ENCODE measurements around the gene HPN.
A peak's percentile ranks its signal among the peaks of the same experiment; 100 is the strongest.

The HPN gene

DNA sequence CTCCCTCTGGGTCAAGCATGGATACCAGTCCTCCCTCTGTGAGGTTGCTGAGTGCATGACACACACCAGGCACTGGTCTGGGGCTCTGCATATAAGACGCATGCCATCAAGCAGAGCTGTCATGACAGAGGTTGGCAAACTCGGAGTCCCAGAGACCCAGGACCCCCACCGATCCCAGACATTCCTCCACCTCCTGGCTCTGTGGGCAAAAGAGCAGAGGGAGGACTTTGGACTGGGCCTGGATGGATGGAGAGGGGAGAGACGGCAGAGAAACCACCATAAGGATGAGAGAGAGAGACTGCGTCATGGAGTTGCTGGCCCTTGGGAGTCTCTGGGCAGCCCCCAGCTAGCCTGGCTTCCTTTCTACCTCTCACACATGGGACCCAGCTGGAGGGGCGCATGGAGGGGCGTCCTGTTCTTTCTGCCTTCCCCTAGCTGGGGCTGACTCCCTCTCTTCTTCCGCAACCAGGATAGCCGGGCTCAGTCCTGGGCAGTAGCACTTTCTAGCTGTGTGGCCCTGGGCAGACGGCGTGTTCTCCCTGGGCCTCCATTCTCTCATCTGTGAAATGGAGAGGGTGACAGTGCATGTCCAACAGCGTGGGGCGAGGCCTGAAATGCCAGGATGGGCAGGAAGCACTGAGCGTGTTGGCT lies 1.6 kb downstream of the HPN start:
- Histone ChIP-seq H3K4me2 (ENCODE audit: low read depth, low read length) (no peak overlapping the region), H3K4me3 (ENCODE audit: low read length) (no peak overlapping the region), H3K4me1 (ENCODE audit: low read length) (no peaks in the 10 kb centered on the region), H3K9me2 (replicated peaks; ENCODE audit: insufficient read depth, low read length) (no peaks in the 10 kb centered on the region), H3F3A (ENCODE audit: insufficient read depth, low read length) (no peaks in the 10 kb centered on the region), H3K9me3 (replicated peaks; ENCODE audit: insufficient read depth, low read length) (no peaks in the 10 kb centered on the region), H2AFZ (ENCODE audit: low read length) (no peak overlapping the region), H3K36me3 (replicated peaks; ENCODE audit: insufficient read depth, low read length) (no peaks in the 10 kb centered on the region), H4K20me1 (ENCODE audit: insufficient read depth, low read length) (0 out of 2 replicates have a peak, but pooled peaks cover 2% of the 10 kb centered on the region), H3K79me2 (ENCODE audit: low read length) (no peaks in the 10 kb centered on the region), H3K9ac (ENCODE audit: low read length) (no peak overlapping the region), H3K27ac (ENCODE audit: low read length) (no peak overlapping the region), H3K27me3 (replicated peaks; ENCODE audit: insufficient read depth, low read length) (peaks cover 81% of the 10 kb centered on the region)
- TF ChIP-seq EZH2phosphoT487 (IDR thresholded peaks at IDR 0.05; ENCODE audit: low read length) (no peak), EZH2 (optimal IDR thresholded peaks at IDR 0.05; ENCODE audit: low read depth, low read length) (no peak), CTCF (IDR thresholded peaks at IDR 0.05; ENCODE audit: low read length) (no peak)
- DNase-seq: no peak

DNA sequence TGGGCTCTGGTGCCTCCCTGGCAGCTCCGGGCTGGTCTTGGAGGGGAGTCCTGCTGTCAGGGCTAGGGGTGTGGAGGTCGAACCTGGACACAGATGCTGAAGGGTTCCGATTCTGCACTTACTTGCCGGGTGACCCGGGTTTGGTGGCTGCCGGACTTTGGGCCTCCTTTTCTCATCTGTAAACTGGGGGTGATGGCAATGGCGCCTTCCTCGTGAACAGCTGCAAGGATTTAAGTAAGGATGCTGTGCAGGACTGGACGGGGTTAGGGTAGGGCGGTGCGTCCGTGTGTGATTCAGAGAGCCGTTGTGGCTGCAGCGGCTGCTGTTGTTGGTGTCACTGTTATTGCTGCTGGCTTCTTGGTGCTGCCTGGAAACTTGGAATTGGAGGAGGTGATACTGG lies 2.4 kb downstream of the HPN start:
- no peak for TF ChIP-seq EZH2 (optimal IDR thresholded peaks at IDR 0.05; ENCODE audit: low read depth, low read length)
- no peak for TF ChIP-seq EZH2phosphoT487 (IDR thresholded peaks at IDR 0.05; ENCODE audit: low read length)
- TF ChIP-seq CTCF (IDR thresholded peaks at IDR 0.05; ENCODE audit: low read length): no peak
- Histone ChIP-seq H4K20me1 (ENCODE audit: insufficient read depth, low read length) (0 out of 2 replicates have a peak, but pooled peaks cover 2% of the 10 kb centered on the region), H3K36me3 (replicated peaks; ENCODE audit: insufficient read depth, low read length) (no peaks in the 10 kb centered on the region), H2AFZ (ENCODE audit: low read length) (no peak overlapping the region), H3K9ac (ENCODE audit: low read length) (no peak overlapping the region), H3K27ac (ENCODE audit: low read length) (no peak overlapping the region), H3K9me2 (replicated peaks; ENCODE audit: insufficient read depth, low read length) (no peaks in the 10 kb centered on the region), H3K79me2 (ENCODE audit: low read length) (no peaks in the 10 kb centered on the region), H3K4me3 (ENCODE audit: low read length) (no peak overlapping the region), H3K27me3 (replicated peaks; ENCODE audit: insufficient read depth, low read length) (peaks cover 81% of the 10 kb centered on the region), H3K9me3 (replicated peaks; ENCODE audit: insufficient read depth, low read length) (no peaks in the 10 kb centered on the region), H3K4me2 (ENCODE audit: low read depth, low read length) (no peak overlapping the region), H3F3A (ENCODE audit: insufficient read depth, low read length) (no peaks in the 10 kb centered on the region), H3K4me1 (ENCODE audit: low read length) (no peaks in the 10 kb centered on the region)
- no peak for DNase-seq

DNA sequence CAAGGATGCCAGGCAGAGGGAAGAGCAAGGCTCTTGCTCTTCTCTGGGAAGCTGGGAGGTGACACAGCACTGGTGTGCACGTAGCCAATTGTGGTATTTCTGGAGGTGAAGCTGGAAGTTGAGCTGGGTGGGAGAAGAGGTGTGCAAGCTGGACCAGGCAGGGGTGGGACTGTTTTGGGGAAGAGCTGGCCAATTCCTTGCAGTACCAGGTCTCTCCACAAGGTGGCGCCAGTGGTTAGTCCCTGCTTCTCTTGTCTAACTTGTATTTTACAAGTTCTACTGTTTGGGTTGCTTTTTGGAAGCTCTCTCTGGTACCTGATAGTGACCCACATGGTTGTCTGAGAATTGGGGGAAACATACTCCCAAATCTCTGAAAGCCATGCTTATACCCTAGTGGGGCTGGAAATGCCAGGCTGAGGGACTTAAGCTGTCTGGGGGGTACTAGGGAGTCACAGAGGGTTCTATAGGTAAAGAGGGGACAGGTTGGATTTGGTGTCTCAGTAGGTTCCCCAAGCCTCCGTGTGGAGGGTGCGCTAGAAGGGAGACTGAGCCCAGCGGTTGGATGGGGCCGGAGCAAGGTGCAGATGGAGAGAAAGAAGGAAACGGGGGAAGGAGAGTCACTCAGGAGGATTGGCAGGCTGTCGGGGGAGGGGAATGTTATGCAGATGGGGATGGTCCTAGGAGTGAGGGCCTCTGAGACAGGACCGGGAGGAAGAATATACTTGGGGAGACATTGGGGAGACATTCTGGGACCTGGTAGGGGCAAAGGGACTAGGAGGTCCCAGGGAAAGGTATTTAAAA lies 3.0 kb downstream of the HPN start:
- H4K20me1 ChIP-seq (ENCODE audit: insufficient read depth, low read length): 0 out of 2 replicates have a peak, but pooled peaks cover 2% of the 10 kb centered on the region
- no peak overlapping the region for H3K9ac ChIP-seq (ENCODE audit: low read length)
- DNase-seq: peak; percentile 36

More for the DNA sequence above, 3.0 kb downstream of the HPN start:
- Histone ChIP-seq H3K4me2 (ENCODE audit: low read depth, low read length) (no peak overlapping the region), H2AFZ (ENCODE audit: low read length) (0 out of 2 replicates have a peak overlapping the region, but pooled peaks have one; percentile 23), H3K79me2 (ENCODE audit: low read length) (no peaks in the 10 kb centered on the region), H3K9me2 (replicated peaks; ENCODE audit: insufficient read depth, low read length) (no peaks in the 10 kb centered on the region), H3K4me1 (ENCODE audit: low read length) (no peaks in the 10 kb centered on the region), H3K4me3 (ENCODE audit: low read length) (no peak overlapping the region), H3K27me3 (replicated peaks; ENCODE audit: insufficient read depth, low read length) (peaks cover 81% of the 10 kb centered on the region), H3K27ac (ENCODE audit: low read length) (no peak overlapping the region), H3K9me3 (replicated peaks; ENCODE audit: insufficient read depth, low read length) (no peaks in the 10 kb centered on the region), H3K36me3 (replicated peaks; ENCODE audit: insufficient read depth, low read length) (no peaks in the 10 kb centered on the region), H3F3A (ENCODE audit: insufficient read depth, low read length) (no peaks in the 10 kb centered on the region)
- TF ChIP-seq EZH2 (optimal IDR thresholded peaks at IDR 0.05; ENCODE audit: low read depth, low read length) (no peak), EZH2phosphoT487 (IDR thresholded peaks at IDR 0.05; ENCODE audit: low read length) (no peak), CTCF (IDR thresholded peaks at IDR 0.05; ENCODE audit: low read length) (peak; percentile 94)

Data from MM.1S (cell line).